22Rv1 (cell line): ENCODE results near the gene LTF.

Source experiments
- ZFX ChIP-seq: fragments of 450-650 bp; IDR thresholded peaks from 2 replicates; pipeline ENCODE4 v1.6.1; 2017; ENCODE audit warnings: antibody characterized with exemption, borderline replicate concordance
- TF ChIP-seq, protein P1 (sequence below): fragments of 450-650 bp; IDR thresholded peaks from 2 replicates; pipeline ENCODE4 v1.5.1; 2017; ENCODE audit warnings: mild to moderate bottlenecking

DNA sequence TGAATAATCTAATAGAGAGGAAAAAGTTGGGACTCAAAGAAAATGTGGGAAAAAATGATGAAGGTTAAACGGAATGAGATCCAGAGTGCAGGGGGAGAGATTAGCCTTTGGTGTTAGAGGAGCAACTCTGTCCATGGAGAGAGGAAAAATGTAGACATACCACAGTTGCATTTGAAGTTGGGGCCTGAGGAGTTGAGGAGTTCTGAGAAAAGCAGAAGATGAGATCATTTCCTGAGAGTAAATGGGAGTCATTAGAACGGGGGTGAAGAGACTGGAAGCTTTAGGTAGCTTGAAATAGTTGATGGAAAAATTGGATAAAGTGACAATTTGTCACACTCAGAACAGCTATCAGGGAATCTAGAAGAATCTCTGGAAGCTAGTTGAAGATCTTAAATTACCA is 65.1 kb downstream of the LTF start:
- TF ChIP-seq, protein P1, sequence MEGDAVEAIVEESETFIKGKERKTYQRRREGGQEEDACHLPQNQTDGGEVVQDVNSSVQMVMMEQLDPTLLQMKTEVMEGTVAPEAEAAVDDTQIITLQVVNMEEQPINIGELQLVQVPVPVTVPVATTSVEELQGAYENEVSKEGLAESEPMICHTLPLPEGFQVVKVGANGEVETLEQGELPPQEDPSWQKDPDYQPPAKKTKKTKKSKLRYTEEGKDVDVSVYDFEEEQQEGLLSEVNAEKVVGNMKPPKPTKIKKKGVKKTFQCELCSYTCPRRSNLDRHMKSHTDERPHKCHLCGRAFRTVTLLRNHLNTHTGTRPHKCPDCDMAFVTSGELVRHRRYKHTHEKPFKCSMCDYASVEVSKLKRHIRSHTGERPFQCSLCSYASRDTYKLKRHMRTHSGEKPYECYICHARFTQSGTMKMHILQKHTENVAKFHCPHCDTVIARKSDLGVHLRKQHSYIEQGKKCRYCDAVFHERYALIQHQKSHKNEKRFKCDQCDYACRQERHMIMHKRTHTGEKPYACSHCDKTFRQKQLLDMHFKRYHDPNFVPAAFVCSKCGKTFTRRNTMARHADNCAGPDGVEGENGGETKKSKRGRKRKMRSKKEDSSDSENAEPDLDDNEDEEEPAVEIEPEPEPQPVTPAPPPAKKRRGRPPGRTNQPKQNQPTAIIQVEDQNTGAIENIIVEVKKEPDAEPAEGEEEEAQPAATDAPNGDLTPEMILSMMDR, result no peak
- TF ChIP-seq ZFX, result no peak
